Measurements from ENCODE around the gene TSPAN4.

- no peak for TF ChIP-seq CTCF (IDR thresholded peaks at IDR 0.05; ENCODE audit: low read depth, low read length)
- no peak for TF ChIP-seq EZH2phosphoT487 (IDR thresholded peaks at IDR 0.05; ENCODE audit: low read depth)
These were observed 677 bp upstream of the TSPAN4 start for GRCh38 chr11:841981-842369.
